Memory B cell (primary cell): ENCODE measurements around the gene ATN1.

ENCODE experiments used
- ATAC-seq: fragments of 150-1000 bp; cut with Tn5 transposase; 2 replicates; pipeline ENCODE4 v1.10.0; 2021; ENCODE audit warnings: low read depth, mild to moderate bottlenecking, moderate library complexity
- DNase-seq, 2 donors: peaks; one replicate each; pipeline ENCODE4 v3.0.0; 2022; ENCODE audit warnings: low spot score in 2 of 2
- H3K27ac Mint-ChIP-seq: one replicate; pipeline ENCODE4 v1.8.0; 2022; ENCODE audit warnings: mild to moderate bottlenecking, moderate library complexity, mixed read lengths
- H3K27me3 Mint-ChIP-seq: one replicate; pipeline ENCODE4 v1.8.0; 2022; ENCODE audit warnings: mixed read lengths
- H3K36me3 Mint-ChIP-seq: one replicate; pipeline ENCODE4 v1.8.0; 2022; ENCODE audit warnings: mild to moderate bottlenecking, mixed read lengths
- H3K4me1 Mint-ChIP-seq: one replicate; pipeline ENCODE4 v1.8.0; 2022; ENCODE audit warnings: mixed read lengths
- H3K4me3 Mint-ChIP-seq: one replicate; pipeline ENCODE4 v1.8.0; 2022; ENCODE audit warnings: mild to moderate bottlenecking, moderate library complexity, mixed read lengths
- H3K9me3 Mint-ChIP-seq: one replicate; pipeline ENCODE4 v1.8.0; 2022; ENCODE audit warnings: mixed read lengths

The ATN1 gene

DNA sequence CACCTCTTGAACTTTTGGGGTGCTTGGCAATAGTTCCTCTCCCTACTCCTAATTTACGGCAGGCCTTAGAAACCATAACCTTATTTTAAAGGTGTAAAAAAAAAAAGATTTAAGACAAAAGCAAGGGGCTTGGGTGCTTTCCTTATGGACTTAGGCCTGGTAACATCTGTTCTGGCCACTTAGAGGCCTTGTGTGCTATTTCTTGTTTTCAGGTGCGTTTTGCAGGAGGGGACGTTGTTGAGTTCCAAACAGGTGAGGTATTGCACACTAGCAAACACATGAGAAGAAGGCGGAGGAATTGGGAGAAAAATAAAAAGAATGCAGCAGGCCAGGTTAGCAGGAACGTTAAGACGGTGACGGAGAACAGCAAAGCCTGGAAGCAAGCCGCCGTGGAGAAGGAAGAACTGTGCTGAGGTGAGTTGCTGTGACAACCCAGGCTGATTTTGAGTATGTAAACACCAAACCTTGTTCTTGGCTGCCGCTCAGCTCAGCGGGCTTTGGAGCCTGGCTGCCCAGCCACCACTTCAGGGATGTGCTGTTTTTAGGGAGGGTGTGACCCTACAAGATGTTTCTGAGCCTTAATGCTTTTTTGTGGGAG lies 60.3 kb downstream of the ATN1 start:
- Mint-ChIP-seq H3K4me3 (no peak overlapping the region), H3K27me3 (no peaks in the 10 kb centered on the region), H3K27ac (no peak overlapping the region), H3K9me3 (no peaks in the 10 kb centered on the region), H3K4me1 (no peaks in the 10 kb centered on the region), H3K36me3 (peaks cover 5% of the 10 kb centered on the region)
- DNase-seq (no peak), ATAC-seq (no peak)
